CD14-positive monocyte (primary cell): ENCODE measurements around the gene CNTN5. TPM values are rescaled to one million over a fixed set of nuclear protein-coding genes. Genes with fewer than 3 reads are reported as not detected.

Experiments
- DNase-seq, 3 donors: peaks; one replicate each; pipeline ENCODE4 v3.0.0-alpha.2; 2011 to 2022
- H2AFZ ChIP-seq: 2 replicates; pipeline ENCODE4 v1.6.0; 2012; ENCODE audit warnings: mild to moderate bottlenecking, low read depth, low read length, inconsistent platforms; ENCODE audit not compliant: insufficient read depth, poor library complexity, severe bottlenecking
- H3K27ac ChIP-seq, 2 donors: 1 replicate in 1 of 2; 2 replicates in 1 of 2; pipeline ENCODE4 v1.5.1; 2012 to 2013; ENCODE audit warnings: low read length in 2 of 2, control low read depth in 1 of 2, inconsistent platforms in 1 of 2, low read depth in 1 of 2, mild to moderate bottlenecking in 1 of 2
- H3K27me3 ChIP-seq, 2 donors: one replicate each; pipeline versions ENCODE4 v1.6.0 to v1.6.1; 2011 to 2013; ENCODE audit warnings: low read length in 2 of 2; ENCODE audit not compliant: control insufficient read depth in 2 of 2, insufficient read depth in 2 of 2
- H3K36me3 ChIP-seq, 2 donors: replicated peaks in 1 of 2; 1 replicate in 1 of 2; 2 replicates in 1 of 2; pipeline versions ENCODE4 v1.5.1 to v1.6.1; 2012 to 2013; ENCODE audit warnings: low read length in 2 of 2, control low read depth in 1 of 2, inconsistent platforms in 1 of 2, mild to moderate bottlenecking in 1 of 2; ENCODE audit not compliant: insufficient read depth in 2 of 2, control insufficient read depth in 1 of 2
- H3K4me1 ChIP-seq, 2 donors: 1 replicate in 1 of 2; 2 replicates in 1 of 2; pipeline versions ENCODE4 v1.5.1 to v1.6.1; 2012 to 2013; ENCODE audit warnings: low read length in 2 of 2, control low read depth in 1 of 2, inconsistent platforms in 1 of 2, mild to moderate bottlenecking in 1 of 2, moderate library complexity in 1 of 2; ENCODE audit not compliant: insufficient read depth in 2 of 2, control insufficient read depth in 1 of 2
- H3K4me2 ChIP-seq: replicated peaks from 2 replicates; pipeline ENCODE3; 2012; ENCODE audit warnings: low read length, moderate library complexity, mild to moderate bottlenecking; ENCODE audit not compliant: poor library complexity, severe bottlenecking; ENCODE audit errors: extremely low read depth
- H3K4me3 ChIP-seq, 3 experiments: fragments of 200-600 bp in 1 of 3; sonication (generic) in 1 of 3; replicated peaks in 1 of 3; 1 replicate in 2 of 3; 2 replicates in 1 of 3; pipeline ENCODE4 v1.5.1; 2011 to 2013; ENCODE audit warnings: low read length in 3 of 3, mild to moderate bottlenecking in 3 of 3, control low read depth in 2 of 3, low read depth in 2 of 3, inconsistent platforms in 1 of 3, moderate library complexity in 1 of 3
- H3K79me2 ChIP-seq: 2 replicates; pipeline ENCODE4 v1.6.0; 2012; ENCODE audit warnings: mild to moderate bottlenecking, control low read depth, inconsistent platforms, low read length, moderate library complexity; ENCODE audit not compliant: insufficient read depth
- H3K9ac ChIP-seq: 2 replicates; pipeline ENCODE4 v1.6.0; 2017; ENCODE audit warnings: low read length, mild to moderate bottlenecking; ENCODE audit not compliant: insufficient read depth, poor library complexity, severe bottlenecking
- H3K9me3 ChIP-seq, 2 donors: replicated peaks in 1 of 2; 1 replicate in 1 of 2; 2 replicates in 1 of 2; pipeline versions ENCODE4 v1.5.1 to v1.6.1; 2012 to 2013; ENCODE audit warnings: low read length in 2 of 2, control low read depth in 1 of 2; ENCODE audit not compliant: control insufficient read depth in 1 of 2, insufficient read depth in 1 of 2
- H4K20me1 ChIP-seq: 2 replicates; pipeline ENCODE4 v1.6.0; 2012; ENCODE audit warnings: mild to moderate bottlenecking, low read length, control low read depth, moderate library complexity; ENCODE audit not compliant: insufficient read depth
- H3K27ac Mint-ChIP-seq, 7 donors: one replicate each; pipeline ENCODE4 v1.8.0; 2020; ENCODE audit warnings: mild to moderate bottlenecking in 7 of 7, mixed read lengths in 7 of 7, moderate library complexity in 6 of 7, inconsistent platforms in 2 of 7
- H3K27me3 Mint-ChIP-seq, 3 donors: one replicate each; pipeline ENCODE4 v1.8.0; 2021 to 2022; ENCODE audit warnings: low read depth in 3 of 3, mild to moderate bottlenecking in 3 of 3, mixed read lengths in 3 of 3, moderate library complexity in 3 of 3, inconsistent platforms in 1 of 3
- H3K36me3 Mint-ChIP-seq, 2 donors: one replicate each; pipeline ENCODE4 v1.8.0; 2020; ENCODE audit warnings: mixed read lengths in 2 of 2, inconsistent platforms in 1 of 2, mild to moderate bottlenecking in 1 of 2
- H3K4me1 Mint-ChIP-seq: one replicate; pipeline ENCODE4 v1.8.0; 2020; ENCODE audit warnings: mild to moderate bottlenecking, mixed read lengths
- H3K4me3 Mint-ChIP-seq, 2 donors: one replicate each; pipeline ENCODE4 v1.8.0; 2020; ENCODE audit warnings: mild to moderate bottlenecking in 2 of 2, mixed read lengths in 2 of 2, moderate library complexity in 1 of 2
- H3K9me3 Mint-ChIP-seq, 7 donors: one replicate each; pipeline ENCODE4 v1.8.0; 2020 to 2022; ENCODE audit warnings: mixed read lengths in 7 of 7, mild to moderate bottlenecking in 6 of 7, moderate library complexity in 6 of 7, inconsistent platforms in 2 of 7
- WGBS: methylation state at CpG from one replicate; pipeline ENCODE4 v1.1.5; 2013; ENCODE audit warnings: missing lambda C conversion rate; ENCODE audit not compliant: insufficient coverage; 5-methylcytosine and 5-hydroxymethylcytosine counted together
- intact Hi-C, 2 donors: fragments of 100-400 bp; cut with micrococcal nuclease; formaldehyde crosslinking; loops; one replicate each; pipeline versions ENCODE4 v1.15.0 to v1.15.1; 2023
- polyA plus RNA-seq, 3 donors: library from polyadenylated mRNA; depleted of rRNA in 1 of 3; unstranded in 2 of 3; stranded (reverse) in 1 of 3; fragments of 300-500 nt in 2 of 3; fragments of >200 nt in 1 of 3; fragmentation: Illumina TruSeq in 2 of 3; gene quantifications; 1 replicate in 2 of 3; 2 replicates in 1 of 3; pipeline ENCODE4 v1.2.3, GENCODE V29; 2012 to 2021
- TF ChIP-seq, protein P1 (sequence below): fragments of 200-600 bp; IDR thresholded peaks from one replicate; pipeline ENCODE4 v1.8.0; 2022; ENCODE audit warnings: antibody characterized with exemption, mild to moderate bottlenecking

Gene CNTN5
- polyA plus RNA-seq, 3 donors: not detected

GRCh38 chr11:99716302-99716701, 695.6 kb downstream of the CNTN5 start:
- no peaks in the 10 kb centered on the region for H3K36me3 Mint-ChIP-seq
- H3K79me2 ChIP-seq: no peaks in the 10 kb centered on the region
- WGBS: 43% methylated on average over 2 of the region's 3 CpGs
- H2AFZ ChIP-seq: no peak overlapping the region
- peaks cover 0 to 5% (median 2%) of the 10 kb centered on the region in 7 donors for H3K9me3 Mint-ChIP-seq
- H3K27ac Mint-ChIP-seq: no peak overlapping the region
- H3K27me3 ChIP-seq: no peaks in the 10 kb centered on the region
- H3K4me3 Mint-ChIP-seq: no peak overlapping the region
- no peak overlapping the region for H3K9ac ChIP-seq
- H3K27ac ChIP-seq: no peak overlapping the region
- TF ChIP-seq, protein P1, sequence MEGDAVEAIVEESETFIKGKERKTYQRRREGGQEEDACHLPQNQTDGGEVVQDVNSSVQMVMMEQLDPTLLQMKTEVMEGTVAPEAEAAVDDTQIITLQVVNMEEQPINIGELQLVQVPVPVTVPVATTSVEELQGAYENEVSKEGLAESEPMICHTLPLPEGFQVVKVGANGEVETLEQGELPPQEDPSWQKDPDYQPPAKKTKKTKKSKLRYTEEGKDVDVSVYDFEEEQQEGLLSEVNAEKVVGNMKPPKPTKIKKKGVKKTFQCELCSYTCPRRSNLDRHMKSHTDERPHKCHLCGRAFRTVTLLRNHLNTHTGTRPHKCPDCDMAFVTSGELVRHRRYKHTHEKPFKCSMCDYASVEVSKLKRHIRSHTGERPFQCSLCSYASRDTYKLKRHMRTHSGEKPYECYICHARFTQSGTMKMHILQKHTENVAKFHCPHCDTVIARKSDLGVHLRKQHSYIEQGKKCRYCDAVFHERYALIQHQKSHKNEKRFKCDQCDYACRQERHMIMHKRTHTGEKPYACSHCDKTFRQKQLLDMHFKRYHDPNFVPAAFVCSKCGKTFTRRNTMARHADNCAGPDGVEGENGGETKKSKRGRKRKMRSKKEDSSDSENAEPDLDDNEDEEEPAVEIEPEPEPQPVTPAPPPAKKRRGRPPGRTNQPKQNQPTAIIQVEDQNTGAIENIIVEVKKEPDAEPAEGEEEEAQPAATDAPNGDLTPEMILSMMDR: no peak
- intact Hi-C loops: no loop called here
- H3K4me1 Mint-ChIP-seq: no peaks in the 10 kb centered on the region
- H3K9me3 ChIP-seq: no peaks in the 10 kb centered on the region
- no peaks in the 10 kb centered on the region for H3K27me3 Mint-ChIP-seq
- no peak for DNase-seq
- H3K36me3 ChIP-seq: no peaks in the 10 kb centered on the region
- no peak overlapping the region for H3K4me2 ChIP-seq
- H3K4me1 ChIP-seq: no peaks in the 10 kb centered on the region
- no peak overlapping the region for H3K4me3 ChIP-seq
- no peaks in the 10 kb centered on the region for H4K20me1 ChIP-seq

DNA sequence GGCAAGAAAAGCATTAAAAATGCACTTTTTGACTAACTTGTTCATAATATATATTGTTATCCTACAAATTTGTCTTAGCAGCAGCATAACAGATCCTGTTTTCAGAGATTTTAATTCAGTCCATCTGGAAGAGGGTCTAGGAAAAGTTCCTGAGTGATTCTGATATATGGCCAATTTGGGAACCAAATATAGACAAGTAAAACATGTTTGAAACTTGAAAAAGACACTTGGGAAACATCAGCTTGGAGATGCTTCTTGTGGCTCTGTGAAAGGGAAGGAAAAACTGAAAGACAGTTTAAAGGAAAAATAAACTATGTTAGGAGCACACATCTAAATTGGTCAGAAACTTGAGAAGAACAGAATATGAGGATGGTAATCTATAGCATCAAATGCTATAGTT, 697.5 kb downstream of the CNTN5 start:
- Mint-ChIP-seq H3K9me3 (peaks cover 0 to 5% (median 3%) of the 10 kb centered on the region in 7 donors), H3K36me3 (no peaks in the 10 kb centered on the region), H3K27me3 (peaks cover 0 to 1% (median 0%) of the 10 kb centered on the region in 3 donors), H3K4me3 (no peak overlapping the region), H3K4me1 (no peaks in the 10 kb centered on the region), H3K27ac (no peak overlapping the region)
- no peak overlapping the region for H3K27ac ChIP-seq
- TF ChIP-seq, protein P1: no peak
- H3K9ac ChIP-seq: no peak overlapping the region
- H3K4me3 ChIP-seq: no peak overlapping the region
- no peaks in the 10 kb centered on the region for H3K79me2 ChIP-seq
- no peaks in the 10 kb centered on the region for H3K36me3 ChIP-seq
- H4K20me1 ChIP-seq: no peaks in the 10 kb centered on the region
- intact Hi-C loops: no loop called here
- DNase-seq: no peak
- no peaks in the 10 kb centered on the region for H3K27me3 ChIP-seq
- no peaks in the 10 kb centered on the region for H3K9me3 ChIP-seq
- no peak overlapping the region for H2AFZ ChIP-seq
- H3K4me2 ChIP-seq: no peak overlapping the region
- no peaks in the 10 kb centered on the region for H3K4me1 ChIP-seq
